Measurements from ENCODE around the gene NCK2. TPM values are rescaled to one million over a fixed set of nuclear protein-coding genes. Genes with fewer than 3 reads are reported as not detected.
A peak's percentile ranks its signal among the peaks of the same experiment; 100 is the strongest.

NCK2 gene
- total RNA-seq, 4 donors from 2014 or later: 56.1 to 69.6 (median 58.7) TPM

DNA sequence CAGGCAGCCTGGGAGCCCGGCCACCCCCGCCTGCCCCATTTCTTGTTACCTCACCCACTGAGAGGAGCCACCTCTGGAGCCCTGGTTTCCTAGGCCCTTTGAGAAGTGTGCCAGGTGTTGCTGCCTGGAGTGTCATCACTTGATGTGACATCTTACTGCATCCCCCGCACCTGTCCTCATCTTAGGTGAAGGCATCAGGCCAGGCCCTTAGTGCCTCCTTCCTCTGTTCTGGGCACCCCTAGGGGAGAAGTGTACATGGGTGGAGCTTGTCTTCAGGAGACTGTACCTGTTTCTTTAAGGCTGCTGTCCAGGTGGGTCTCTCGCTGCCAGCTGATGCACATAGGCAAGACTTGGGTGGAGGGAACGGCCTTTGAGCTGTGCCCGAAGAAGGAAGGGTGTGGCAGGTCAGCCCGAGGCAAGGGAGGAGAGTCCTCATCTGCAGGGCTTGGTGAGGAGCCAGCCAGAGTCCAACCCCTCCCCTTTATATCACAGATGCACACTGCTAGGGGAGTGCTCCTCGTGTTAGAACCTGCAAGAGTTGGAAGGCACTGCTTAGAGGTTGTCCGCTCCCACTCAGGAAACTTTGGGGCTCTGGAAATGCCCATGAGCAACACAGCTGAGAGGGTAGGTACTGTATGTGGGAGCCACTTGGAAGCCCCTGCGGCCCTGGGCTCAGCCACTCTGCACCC, 45.9 kb downstream of the NCK2 start:
- intact Hi-C loops (cut with DNase I; ENCODE audit: low total_unique reads): no loop called here
- H3K4me3 ChIP-seq (ENCODE audit: low read depth, poor library complexity, severe bottlenecking): no peak overlapping the region
- DNase-seq (ENCODE audit: low spot score in 2 of 2): peak; percentile 36 to 86
- 28 to 38% methylated on average over 10 of the region's 10 CpGs for whole genome bisulfite sequencing, 2 donors
- no peak for TF ChIP-seq POLR2A (IDR thresholded peaks at IDR 0.05)
- TF ChIP-seq, protein P1, sequence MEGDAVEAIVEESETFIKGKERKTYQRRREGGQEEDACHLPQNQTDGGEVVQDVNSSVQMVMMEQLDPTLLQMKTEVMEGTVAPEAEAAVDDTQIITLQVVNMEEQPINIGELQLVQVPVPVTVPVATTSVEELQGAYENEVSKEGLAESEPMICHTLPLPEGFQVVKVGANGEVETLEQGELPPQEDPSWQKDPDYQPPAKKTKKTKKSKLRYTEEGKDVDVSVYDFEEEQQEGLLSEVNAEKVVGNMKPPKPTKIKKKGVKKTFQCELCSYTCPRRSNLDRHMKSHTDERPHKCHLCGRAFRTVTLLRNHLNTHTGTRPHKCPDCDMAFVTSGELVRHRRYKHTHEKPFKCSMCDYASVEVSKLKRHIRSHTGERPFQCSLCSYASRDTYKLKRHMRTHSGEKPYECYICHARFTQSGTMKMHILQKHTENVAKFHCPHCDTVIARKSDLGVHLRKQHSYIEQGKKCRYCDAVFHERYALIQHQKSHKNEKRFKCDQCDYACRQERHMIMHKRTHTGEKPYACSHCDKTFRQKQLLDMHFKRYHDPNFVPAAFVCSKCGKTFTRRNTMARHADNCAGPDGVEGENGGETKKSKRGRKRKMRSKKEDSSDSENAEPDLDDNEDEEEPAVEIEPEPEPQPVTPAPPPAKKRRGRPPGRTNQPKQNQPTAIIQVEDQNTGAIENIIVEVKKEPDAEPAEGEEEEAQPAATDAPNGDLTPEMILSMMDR (IDR thresholded peaks at IDR 0.05): no peak

DNA sequence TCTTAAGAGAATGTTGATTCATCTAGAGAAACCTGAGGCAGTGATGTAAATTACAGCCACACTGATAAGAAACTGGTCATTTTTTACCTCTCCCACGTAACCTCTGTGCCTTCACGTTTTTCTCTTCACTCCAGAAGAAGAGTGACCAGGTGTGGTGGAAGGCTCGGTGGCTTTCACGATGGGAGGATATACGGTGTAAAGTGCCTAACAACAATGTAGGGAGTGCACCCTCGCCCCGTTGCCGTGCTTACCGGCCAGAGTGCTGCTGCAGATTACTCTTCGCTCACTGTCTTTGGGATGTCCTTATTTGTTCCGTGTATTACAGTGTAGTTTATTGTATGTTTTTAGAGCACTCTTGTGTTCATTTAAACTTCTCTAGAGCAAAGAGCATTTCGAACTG, 46.5 kb downstream of the NCK2 start:
- intact Hi-C loops (cut with DNase I; ENCODE audit: low total_unique reads): no loop called here
- WGBS, 2 donors: 45 to 53% methylated on average over 12 of the region's 12 CpGs
- peak in 1 of 2 donors; percentile 68 for DNase-seq (ENCODE audit: low spot score in 2 of 2)
- no peak overlapping the region for H3K4me3 ChIP-seq (ENCODE audit: low read depth, poor library complexity, severe bottlenecking)
- TF ChIP-seq, protein P1 (IDR thresholded peaks at IDR 0.05): no peak
- TF ChIP-seq POLR2A (IDR thresholded peaks at IDR 0.05): no peak

- WGBS, 2 donors: 85 to 87% methylated on average over 7 of the region's 7 CpGs
- TF ChIP-seq, protein P1 (IDR thresholded peaks at IDR 0.05): no peak
- no peak for TF ChIP-seq POLR2A (IDR thresholded peaks at IDR 0.05)
- intact Hi-C loops (cut with DNase I; ENCODE audit: low total_unique reads): no loop called here
- peak in 1 of 2 donors; percentile 69 for DNase-seq (ENCODE audit: low spot score in 2 of 2)
- H3K4me3 ChIP-seq (ENCODE audit: low read depth, poor library complexity, severe bottlenecking): no peak overlapping the region
Measured at GRCh38 chr2:105792561-105792960, 47.8 kb downstream of the NCK2 start.

DNA sequence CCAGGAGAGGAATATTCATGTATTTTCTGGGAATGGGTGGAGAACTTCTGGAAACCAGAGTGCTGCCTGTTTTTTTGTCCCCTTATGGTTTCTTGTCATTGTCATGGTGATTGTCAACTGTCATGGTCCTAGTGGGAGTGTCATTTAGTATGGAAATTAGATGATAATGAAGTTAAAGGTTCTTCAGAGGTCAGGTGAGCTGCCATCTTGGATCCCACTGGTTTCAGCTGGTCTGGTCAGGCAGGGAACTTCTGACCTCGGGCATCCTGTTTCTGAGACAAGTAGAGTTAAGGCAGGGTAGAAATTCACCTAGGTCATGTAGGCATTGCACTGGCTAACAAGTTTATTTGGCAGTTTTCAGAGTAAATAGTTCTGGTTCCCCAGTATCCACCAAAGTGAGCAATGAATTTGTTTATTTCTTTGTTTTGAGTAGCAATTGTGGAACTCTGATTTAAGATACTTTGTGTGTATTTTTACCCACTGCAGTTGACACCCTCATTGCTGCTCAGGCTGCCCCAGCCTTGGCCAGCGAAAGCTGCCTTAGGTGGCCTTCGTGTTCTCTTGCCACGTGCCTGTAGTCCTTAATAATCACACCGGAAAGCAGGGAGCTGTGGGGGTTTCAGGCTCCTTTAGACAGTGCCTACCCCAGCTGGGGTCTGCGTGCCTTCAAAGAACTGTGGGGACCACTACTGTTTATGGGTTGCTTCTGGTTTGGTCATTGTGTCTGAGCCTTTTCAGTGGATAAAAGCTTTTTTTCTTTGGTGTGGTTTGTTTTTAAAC, 48.7 kb downstream of the NCK2 start:
- no peak overlapping the region for H3K4me3 ChIP-seq (ENCODE audit: low read depth, poor library complexity, severe bottlenecking)
- peak in 1 of 2 donors; percentile 39 for DNase-seq (ENCODE audit: low spot score in 2 of 2)
- WGBS, 2 donors: 92 to 93% methylated on average over 6 of the region's 6 CpGs
- intact Hi-C loops (cut with DNase I; ENCODE audit: low total_unique reads): no loop called here
- TF ChIP-seq, protein P1 (IDR thresholded peaks at IDR 0.05): no peak
- no peak for TF ChIP-seq POLR2A (IDR thresholded peaks at IDR 0.05)

DNA sequence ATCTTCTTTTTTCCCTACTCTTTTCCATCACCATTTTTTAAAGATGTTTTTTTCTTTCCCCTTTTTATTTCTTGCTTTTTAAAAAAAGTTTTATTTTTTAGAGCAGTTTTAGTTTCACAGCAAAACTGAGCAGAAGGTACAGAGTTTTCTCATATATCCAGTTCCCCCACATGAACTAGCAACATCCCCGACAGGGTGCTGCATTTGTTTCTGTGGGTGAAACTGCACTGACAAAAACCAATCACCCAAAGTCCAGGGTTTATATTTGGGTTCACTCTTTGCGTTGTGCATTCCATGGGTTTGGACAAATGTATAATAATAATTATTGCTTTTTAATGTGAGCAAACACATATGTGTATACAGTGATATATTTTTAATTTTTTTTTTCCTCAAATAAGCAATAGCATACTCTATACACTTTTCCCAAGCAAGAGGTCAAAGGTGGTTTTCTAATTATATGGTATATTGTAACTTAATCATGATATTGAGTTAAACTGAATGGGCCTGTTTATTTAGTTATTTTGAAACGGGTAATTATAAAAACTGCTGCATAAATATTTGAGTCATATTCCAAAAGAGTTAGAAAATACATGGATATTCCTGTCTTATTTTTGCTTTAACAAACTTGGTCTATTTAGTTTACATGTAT, 50.3 kb downstream of the NCK2 start:
- no peak overlapping the region for H3K4me3 ChIP-seq (ENCODE audit: low read depth, poor library complexity, severe bottlenecking)
- DNase-seq (ENCODE audit: low spot score in 2 of 2): peak in 1 of 2 donors; percentile 10
- 64 to 69% methylated on average over 3 of the region's 3 CpGs for WGBS, 2 donors
- TF ChIP-seq, protein P1 (IDR thresholded peaks at IDR 0.05): no peak
- TF ChIP-seq POLR2A (IDR thresholded peaks at IDR 0.05): no peak
- intact Hi-C loops (cut with DNase I; ENCODE audit: low total_unique reads): no loop called here
